AG10803 (cell line): ENCODE results near the gene PSPH.

Source experiments
- DNase-seq: peaks from one replicate; pipeline ENCODE4 v3.0.0; 2010; ENCODE audit warnings: low read depth
- H3K4me3 ChIP-seq: 2 replicates; pipeline ENCODE4 v1.5.1; 2011; ENCODE audit warnings: mild to moderate bottlenecking, low read length, control low read depth
- CTCF ChIP-seq: conservative IDR thresholded peaks from 2 replicates; pipeline ENCODE4 v1.5.1; 2011; ENCODE audit warnings: mild to moderate bottlenecking, low read length, control low read depth, inconsistent platforms

The PSPH gene

GRCh38 chr7:56007167-56007652 is 44.0 kb downstream of the PSPH start:
- no peak overlapping the region for H3K4me3 ChIP-seq
- DNase-seq, result no peak
- no peak for TF ChIP-seq CTCF

- no peak for DNase-seq
- no peak for TF ChIP-seq CTCF
- H3K4me3 ChIP-seq, result no peak overlapping the region
These were observed 47.5 kb downstream of the PSPH start for GRCh38 chr7:56003749-56004148.

- H3K4me3 ChIP-seq, result no peak overlapping the region
- TF ChIP-seq CTCF, result no peak
- DNase-seq, result no peak
These were observed 54.3 kb downstream of the PSPH start for GRCh38 chr7:55996856-55997500.

- no peak overlapping the region for H3K4me3 ChIP-seq
- DNase-seq, result no peak
- no peak for TF ChIP-seq CTCF
These were observed 58.9 kb downstream of the PSPH start for GRCh38 chr7:55992346-55992745.

GRCh38 chr7:55983537-55983936 is 67.7 kb downstream of the PSPH start:
- DNase-seq, result peak; percentile 25
- H3K4me3 ChIP-seq, result no peak overlapping the region
- no peak for TF ChIP-seq CTCF

GRCh38 chr7:55980266-55980665 is 71.0 kb downstream of the PSPH start:
- no peak for TF ChIP-seq CTCF
- no peak for DNase-seq
- no peak overlapping the region for H3K4me3 ChIP-seq

GRCh38 chr7:55977831-55978230 is 73.4 kb downstream of the PSPH start:
- peak; percentile 87 for DNase-seq
- TF ChIP-seq CTCF, result no peak
- H3K4me3 ChIP-seq, result no peak overlapping the region
